GM12865 (cell line): ENCODE data around the gene SPATA22.
"Not testable (repeated sequence)": the region's sequence is repeated elsewhere in the genome, so short reads cannot be mapped to it uniquely, and the experiment has no call there.

Experiments used
- DNase-seq: peaks from one replicate; pipeline ENCODE4 v3.0.0; 2010; ENCODE audit warnings: low read depth
- H3K4me3 ChIP-seq: 2 replicates; pipeline ENCODE4 v1.5.1; 2011; ENCODE audit warnings: mild to moderate bottlenecking, low read depth, low read length, control low read depth
- TF ChIP-seq, protein P1 (sequence below): IDR thresholded peaks from 2 replicates; pipeline ENCODE4 v1.5.1; 2011; ENCODE audit warnings: low read length, control low read depth, low read depth, inconsistent platforms; ENCODE audit not compliant: insufficient read depth; ENCODE audit errors: missing control alignments

Gene SPATA22

DNA sequence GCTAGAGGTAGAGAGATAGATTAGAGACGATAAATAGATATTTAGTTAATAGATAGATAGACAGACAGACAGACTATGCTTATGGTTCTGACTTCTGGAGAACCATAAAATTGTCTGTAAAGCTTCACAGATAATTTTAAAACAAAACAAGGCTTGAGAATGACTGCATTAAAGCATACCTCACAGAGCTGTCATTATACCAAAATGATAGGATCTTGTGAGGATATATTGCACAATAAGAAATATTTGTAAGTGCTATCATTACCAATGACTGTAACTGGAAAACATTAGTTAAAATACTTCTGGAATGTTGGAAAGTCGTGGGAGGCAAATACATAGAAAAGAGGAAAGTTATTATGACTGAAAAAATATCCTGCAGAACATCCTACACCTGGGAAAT, 69.8 kb downstream of the SPATA22 start:
- TF ChIP-seq, protein P1, sequence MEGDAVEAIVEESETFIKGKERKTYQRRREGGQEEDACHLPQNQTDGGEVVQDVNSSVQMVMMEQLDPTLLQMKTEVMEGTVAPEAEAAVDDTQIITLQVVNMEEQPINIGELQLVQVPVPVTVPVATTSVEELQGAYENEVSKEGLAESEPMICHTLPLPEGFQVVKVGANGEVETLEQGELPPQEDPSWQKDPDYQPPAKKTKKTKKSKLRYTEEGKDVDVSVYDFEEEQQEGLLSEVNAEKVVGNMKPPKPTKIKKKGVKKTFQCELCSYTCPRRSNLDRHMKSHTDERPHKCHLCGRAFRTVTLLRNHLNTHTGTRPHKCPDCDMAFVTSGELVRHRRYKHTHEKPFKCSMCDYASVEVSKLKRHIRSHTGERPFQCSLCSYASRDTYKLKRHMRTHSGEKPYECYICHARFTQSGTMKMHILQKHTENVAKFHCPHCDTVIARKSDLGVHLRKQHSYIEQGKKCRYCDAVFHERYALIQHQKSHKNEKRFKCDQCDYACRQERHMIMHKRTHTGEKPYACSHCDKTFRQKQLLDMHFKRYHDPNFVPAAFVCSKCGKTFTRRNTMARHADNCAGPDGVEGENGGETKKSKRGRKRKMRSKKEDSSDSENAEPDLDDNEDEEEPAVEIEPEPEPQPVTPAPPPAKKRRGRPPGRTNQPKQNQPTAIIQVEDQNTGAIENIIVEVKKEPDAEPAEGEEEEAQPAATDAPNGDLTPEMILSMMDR, result no peak
- DNase-seq, result no peak
- H3K4me3 ChIP-seq, result no peak overlapping the region

DNA sequence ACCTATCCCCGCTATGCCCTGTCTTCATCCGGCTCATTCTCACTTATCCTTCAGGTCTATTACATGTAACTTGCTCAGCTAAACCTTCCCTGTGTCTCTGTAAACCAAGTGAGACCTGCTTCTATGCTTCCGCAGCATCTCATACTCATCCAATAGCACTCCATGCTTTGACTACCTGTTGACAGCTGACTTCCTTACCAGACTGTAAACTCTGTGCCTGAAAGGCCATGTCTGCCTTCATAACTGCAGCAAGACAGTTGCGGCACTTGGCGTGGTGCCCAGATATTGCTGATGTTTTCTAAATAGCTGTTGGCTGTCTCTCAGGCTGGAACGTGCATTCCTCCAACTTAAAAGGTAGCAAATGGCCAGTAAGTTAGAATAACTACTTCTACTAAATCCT, 71.6 kb downstream of the SPATA22 start:
- DNase-seq, result no peak
- no peak overlapping the region for H3K4me3 ChIP-seq
- TF ChIP-seq, protein P1, result no peak

DNA sequence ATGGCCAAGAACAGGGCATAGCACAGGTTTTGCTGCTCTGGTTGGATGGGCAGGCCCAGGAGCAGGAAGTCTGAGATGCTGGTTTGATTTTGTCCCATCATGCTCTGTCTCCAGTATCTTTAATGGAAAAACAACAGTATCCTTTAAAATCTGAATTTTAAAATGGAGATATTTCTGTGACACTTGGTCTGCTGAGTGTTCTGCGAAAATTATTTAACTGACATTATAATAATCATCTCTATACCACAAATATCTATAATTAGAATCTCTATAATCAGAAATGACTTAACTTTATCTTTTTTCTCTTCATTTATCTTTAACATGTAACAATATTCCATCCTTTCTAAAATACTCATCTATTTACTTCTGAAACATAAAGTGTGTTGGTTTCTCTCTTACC, 73.3 kb downstream of the SPATA22 start, which contains the start of gene OR1E1:
OR1E1 (minus strand) TSS at position 101 of the 400 bp plus-strand sequence; CDS start at position 101, 0 bp downstream.
- no peak for DNase-seq
- H3K4me3 ChIP-seq, result no peak within 1 kb of the TSS
- TF ChIP-seq, protein P1, result no peak

DNA sequence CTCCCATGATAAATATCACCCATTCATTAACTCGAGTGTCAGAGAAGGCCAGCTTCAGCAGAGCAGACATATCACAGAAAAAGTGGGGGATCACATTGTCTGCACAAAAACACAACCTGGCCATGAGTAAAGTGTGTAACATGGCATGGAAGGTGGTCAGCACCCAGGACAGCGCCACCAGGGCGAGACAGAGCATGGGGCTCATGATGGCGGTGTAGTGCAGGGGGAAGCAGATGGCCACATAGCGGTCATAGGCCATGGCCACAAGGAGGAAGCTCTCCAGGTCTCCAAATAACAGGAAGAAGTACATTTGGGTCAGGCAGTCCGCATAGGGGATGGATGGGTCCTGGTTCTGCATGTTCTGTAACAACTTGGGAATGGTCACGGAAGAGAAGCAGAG, 73.8 kb downstream of the SPATA22 start:
- not testable (repeated sequence) for DNase-seq, H3K4me3 ChIP-seq
